DMS153 (cell line): Measurements from ENCODE around the gene PAK3.

ENCODE experiments used
- DNase-seq: peaks from one replicate; lab custom pipeline; 2025; lab: John Stamatoyannopoulos, UW

The PAK3 gene

DNA sequence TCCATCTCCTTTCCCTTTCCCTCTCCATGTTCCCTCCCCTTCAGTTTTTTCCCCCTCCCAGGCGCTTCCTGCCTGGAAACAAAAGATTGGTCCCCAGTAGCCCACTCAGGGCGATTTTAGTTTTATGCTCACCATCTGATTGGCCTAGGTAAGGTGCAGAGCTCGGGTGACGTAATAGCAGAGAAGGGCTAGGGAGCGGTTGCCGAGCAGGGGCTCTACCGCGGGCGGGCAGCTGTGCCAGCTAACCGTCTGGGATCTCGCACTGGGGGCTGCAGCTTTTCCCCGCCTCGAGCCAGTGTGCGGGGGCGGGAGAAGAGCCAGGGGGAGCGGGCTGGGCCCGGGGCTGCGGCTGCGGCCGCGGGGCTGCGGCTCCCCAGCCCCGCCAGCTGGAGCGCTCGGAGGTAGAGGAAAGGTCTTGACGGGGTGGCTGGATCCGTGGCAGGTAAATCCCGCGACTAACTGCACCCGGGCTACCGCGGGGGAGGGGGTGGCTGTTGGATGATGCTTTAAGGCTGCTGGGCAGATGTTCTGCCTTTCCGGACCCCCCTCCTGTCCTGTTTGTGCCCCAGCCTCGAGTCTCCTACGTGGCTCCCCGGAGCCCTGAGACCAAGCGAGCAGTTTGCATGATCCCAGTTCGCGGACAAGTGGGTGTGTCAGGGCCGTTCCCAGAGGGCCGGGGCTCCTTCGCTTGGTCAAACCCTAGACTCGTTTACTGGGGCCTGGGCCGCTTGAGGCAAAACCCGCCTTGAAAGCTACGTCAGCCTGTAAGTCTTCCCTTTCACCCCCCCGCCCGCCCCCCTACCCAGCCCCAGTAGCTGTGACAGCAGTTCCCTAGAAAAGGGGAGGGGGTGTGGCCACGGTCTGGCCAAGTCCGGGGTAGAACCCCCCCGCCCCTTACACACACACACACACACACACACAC lies at the start of gene PAK3:
TSS of gene PAK3 (plus strand) at position 218 of the 922 bp plus-strand sequence. CDS start 26,913 bp downstream, outside the sequence.
- DNase-seq, result no peak

DNA sequence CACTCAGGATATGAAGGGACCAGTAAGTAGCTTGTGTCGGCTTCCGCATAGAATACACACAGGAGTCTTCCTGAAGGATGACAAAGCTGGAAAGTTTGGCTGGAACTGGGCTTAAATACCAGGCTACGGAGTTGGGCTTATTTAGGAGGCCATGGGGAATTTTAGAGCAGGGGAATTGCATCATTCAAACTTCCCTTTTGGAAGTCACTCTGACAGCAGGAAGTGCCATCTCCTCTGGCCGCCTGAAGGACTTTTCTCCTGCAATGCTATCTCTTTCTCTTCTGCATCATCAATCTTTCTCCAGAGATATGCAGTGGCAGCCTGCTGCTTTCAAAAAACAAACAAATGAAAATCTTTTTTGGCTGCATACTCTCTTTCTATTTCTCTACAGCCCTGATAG lies 48.4 kb upstream of the PAK3 start:
- DNase-seq, result no peak

DNA sequence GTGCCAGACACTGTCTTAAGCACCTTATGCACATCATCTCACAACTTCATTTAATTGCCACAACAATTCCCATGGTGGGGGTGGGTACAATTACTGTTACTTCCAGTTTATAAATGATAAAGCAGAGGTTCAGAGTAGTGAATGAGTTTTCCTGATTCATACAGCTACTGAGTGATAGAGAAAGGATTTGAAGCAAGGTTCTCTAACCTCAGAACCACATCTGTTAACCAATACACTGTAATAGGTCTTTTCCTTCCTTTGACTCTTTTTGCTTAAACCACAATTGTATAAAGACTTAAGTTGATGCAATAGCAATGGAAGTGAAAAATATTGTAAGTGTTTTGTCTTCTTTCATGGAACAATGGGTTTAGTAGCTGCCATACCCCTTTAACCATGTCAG lies 43.5 kb upstream of the PAK3 start:
- DNase-seq, result no peak

DNA sequence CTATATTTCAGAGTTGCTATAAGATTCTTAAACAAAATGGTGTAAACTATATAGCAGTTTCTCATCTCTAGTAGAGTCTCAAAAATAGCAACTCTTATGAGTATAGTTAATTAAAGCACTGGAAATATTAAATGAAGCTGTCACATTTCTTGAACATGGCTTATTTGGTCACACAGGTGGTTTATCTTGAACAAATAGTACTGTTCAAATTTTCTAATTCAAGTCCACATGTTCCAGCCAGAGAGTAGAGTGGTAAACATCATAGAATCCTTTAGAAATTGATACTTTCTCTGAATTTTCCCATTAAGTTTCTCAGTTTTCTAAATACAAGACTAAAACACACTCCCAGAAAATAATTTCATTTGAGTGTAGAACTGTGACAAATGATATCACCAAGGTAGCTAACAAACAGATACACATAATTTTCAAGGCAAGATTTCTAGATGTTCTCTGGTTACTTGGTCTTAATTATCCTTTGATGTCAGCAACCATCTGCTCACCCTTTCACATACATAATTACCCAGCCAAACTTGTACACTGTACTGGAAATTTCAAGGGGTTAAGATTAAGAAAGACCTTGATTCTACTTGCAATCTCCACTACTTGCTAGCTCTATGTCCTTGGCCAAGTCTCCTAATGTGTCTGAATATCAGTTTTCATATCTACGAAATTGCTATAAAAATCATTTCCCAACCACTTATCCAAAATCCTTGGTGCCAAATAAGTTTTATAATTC lies 24.3 kb upstream of the PAK3 start:
- no peak for DNase-seq

DNA sequence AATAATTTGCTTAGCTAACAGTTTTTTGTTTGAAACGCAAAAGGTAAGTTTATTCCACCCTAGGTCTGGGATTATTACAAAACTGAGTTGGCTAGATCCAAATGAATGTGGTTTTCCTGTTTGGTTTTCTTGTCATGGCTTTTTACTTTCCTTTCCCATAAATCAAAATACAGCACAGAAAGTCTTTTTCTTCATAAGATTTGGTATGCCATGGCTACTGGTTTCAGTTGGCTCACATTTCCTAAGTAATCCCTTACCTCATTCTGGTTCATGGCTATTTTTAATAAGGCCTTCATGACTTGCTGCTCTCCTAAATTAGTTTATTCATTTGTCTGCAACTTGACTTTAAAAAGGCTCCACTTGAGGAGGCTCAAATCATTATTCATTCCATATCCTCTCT lies 12.9 kb upstream of the PAK3 start:
- no peak for DNase-seq

DNA sequence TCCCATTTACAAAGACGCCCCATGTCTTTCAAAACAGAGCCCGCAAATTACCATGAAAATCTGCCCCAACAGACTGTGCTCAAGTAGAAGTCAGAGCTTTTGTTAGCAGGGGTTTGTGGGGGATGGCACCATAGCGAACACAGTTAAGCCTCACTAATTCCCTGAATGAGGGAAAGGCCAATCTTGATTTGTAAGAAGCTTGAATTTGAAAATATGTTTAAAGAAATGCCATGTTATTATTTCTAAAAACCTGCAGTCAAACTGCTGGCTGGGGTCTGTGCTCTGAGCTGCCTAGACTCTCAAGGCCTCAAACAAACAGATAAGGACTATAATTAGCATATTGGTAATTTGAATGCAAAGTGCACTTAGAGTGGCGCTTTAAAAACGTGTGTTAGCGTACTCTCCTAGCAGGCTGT lies 9.4 kb upstream of the PAK3 start:
- DNase-seq, result no peak

DNA sequence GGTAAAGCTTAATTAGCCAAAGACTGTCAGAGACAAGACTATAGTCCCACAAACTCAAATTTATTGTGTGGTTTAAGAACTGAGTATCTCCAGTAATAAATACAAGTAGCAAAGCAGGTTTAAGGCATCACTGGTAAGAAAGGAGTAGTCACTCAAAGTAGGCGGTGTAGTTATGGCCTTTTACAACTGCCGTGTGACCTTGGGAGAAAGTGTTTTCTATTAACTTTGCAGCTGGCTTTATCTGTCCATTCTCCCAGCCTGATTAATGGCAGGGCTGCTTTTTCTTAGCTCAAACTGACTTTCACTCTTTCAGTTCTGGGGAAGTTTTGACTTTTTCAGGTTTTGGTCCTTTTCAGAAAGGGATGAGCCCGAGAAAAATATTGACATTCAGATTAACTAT lies 7.4 kb upstream of the PAK3 start:
- no peak for DNase-seq

DNA sequence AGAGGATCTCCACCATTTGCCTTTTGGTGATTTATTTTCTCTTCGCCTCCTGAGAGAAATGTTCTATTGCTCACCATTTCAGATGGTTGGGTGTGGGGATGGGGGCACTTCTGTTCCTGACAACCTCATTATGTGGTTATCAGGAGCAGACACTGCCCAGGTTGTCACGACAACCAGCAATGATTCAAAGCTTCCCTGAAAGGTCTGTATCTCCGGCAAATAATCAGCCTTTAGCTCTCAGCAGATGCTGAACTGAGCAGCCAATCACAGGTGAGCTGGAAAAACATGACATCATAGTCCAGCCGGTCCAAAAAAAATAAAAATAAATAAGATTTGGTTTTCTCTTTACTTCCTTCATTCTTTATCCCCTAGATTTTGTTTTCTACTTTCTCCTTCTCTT lies 5.5 kb upstream of the PAK3 start:
- DNase-seq, result no peak

DNA sequence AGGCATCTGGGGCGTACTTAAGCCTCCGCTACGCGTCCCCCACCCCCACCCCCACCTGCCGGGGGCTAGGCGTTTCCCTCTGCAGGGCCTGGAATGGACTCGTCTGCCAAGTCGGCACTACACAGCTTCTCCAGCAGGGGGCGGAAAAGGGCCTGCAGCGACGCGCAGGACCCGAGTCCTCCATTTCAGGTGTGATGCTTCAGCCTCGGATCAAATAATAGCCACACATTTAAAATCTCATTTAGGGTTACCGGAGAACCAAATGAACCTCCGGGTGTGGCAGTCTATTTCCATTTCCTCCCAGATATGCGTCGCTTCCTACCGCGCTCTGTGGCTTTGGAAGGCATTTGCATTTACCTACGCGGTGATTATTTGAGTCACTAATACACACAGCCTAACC lies 2.9 kb downstream of the PAK3 start:
- DNase-seq, result no peak

DNA sequence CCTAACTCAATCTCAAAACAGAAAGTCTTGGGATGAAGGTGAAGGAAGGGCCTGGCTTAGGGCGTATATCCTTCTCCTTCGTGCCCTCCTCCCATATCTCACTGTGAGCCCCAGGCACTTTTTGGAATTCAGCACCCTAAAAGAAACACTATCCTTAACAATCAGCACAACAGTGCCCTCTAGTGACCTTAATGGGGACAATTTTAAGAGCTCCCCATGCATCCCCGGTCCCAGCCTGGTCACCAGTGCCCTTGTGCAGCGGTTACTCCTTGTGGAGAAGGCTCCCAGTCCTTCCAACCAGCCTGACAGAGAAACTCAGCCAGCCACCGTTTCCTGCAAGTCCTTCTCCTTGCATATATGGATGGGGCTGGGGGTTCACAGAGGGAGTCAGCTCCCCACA lies 4.2 kb downstream of the PAK3 start:
- DNase-seq, result no peak

DNA sequence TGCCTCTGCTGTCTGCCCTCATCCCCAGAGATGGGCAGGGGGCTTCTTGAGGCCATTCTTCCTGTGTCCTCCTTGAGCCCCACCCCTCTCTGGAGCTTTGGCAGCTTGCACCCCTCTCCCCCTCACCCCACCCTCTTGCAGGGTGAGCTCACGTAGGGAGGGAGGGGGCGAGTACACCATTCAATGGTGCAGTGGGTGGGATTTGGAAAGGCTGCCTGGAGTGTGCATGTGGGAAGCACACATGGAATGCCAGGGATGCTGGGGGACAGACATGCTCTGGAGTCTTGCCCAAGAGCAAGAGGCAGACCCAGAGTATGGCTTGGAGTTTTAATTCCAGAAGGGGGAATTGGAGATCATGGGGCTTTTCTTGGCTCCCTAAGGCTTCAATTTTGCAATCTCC lies 5.6 kb downstream of the PAK3 start:
- DNase-seq, result no peak

DNA sequence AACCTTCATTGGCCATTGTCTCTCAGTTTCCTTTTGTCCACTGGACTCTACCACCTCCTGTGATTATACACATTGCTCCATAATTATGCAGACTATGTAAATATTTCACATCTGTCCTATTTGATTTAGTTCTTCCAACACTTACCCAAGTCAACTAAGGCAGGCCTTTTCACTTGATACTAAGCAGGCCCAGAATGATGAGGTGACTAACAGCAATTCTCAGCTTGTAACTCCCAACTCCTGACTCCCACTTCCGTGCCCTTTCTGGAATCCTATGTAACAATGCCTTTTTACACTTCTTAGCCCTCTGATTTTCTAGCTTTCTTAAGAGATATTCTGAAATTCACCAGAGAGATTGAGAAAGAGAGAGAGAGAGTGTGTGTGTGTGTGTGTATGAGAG lies 6.6 kb downstream of the PAK3 start:
- DNase-seq, result no peak

DNA sequence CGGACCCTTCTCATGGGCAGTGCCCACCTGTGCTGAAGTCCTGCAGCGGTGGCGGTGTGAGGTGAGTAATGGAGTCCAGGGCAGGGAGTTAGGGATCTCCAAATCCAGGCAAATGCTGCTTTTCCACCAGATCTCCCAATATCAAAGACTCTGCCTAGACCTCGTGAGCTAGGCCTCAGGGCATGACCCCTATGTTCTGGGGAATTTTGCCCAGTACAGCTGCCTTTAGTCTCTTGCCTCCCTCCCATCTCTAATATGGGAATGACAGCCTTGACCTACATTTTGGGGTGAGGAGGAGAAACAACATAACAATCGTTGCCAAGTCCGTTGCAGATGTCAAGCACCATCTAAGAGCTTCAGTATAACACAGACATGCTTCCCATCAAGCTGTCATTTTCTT lies 7.3 kb downstream of the PAK3 start:
- DNase-seq, result no peak

DNA sequence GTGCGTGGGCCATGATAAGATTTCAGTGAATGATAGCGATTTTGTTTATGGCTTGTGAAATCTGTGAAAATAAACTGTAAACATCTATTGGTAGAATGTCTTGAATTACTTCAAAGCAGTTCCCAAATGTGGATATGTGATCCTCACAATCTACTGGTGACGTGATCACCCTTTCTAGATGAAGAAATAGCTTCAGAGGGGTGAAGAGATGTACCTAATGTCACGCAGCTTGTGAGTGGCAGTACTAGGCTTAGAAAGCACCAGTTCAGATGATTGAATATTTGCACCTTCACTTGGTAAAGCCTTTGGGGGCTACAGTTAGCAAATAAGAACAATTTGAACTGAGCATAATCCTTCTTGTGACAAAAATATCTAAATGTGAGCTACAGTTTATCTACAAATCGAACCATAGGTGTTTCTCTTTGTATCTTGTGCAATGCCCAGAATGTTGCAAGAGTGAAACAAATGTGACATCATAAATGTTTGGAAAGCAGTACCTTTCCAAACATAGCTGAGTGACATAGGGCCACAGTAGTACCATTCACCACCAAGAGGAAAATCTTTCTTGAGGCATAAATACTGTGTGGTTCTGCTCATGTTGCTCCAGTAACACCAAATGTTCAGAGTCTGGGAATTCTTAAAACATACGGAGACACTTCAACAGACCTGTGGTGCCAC lies 14.2 kb downstream of the PAK3 start:
- no peak for DNase-seq

DNA sequence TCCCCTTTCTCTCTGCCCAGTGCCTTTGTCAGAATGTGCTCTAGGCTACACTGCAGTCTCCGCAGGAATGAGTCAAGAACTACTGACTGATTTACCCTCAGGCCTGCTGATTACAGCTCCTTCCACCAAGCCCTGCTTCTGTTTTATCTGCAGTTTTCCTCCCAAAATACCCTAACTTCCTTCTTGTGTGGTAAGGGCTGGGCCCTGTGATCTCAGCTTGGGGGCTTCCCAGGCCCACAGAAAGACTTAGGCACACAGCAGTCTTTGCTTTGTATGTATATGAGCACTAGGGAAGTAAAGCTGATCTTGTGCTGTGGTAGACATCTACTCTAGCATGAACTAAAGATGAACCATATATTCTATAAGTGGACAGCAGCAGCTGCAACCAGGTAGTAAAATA lies 18.8 kb downstream of the PAK3 start:
- no peak for DNase-seq

DNA sequence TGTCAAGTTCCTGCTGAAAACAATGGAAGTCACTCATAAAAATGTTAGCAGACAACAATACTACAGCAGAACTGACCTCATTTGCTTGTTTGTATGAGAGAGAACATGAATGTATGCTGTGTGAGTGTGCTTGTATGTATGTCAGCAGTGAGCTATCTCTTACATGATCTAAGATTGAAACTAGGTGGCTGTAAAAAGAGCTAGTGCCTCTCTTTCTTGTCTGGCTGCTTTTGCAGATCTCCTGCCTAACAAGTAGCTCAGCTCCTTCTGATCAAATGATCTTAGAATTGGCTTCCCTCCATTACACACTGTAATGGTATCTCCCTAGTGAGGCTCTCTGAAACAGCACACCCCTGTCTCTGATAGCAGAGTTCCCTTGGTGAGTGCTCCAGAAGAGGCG lies 20.7 kb downstream of the PAK3 start:
- DNase-seq, result no peak

DNA sequence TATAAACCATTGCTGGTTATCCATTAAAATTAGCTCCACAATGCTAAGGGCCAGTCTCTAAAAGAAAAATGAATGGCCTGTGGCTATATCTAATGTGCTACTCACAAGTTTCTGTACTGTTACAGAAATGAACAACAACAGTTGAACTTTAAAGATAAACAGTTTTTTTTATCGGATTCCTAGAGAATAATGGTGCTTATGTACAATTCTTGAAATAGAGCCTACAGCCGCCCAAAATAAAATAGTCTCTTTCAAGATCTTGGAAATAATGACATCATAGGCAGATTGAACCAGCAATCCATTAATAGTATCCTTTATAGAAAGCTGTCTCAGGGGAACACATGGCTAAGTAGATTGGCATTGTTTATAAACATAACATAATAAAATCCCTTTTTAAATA lies 23.4 kb downstream of the PAK3 start:
- DNase-seq, result no peak

DNA sequence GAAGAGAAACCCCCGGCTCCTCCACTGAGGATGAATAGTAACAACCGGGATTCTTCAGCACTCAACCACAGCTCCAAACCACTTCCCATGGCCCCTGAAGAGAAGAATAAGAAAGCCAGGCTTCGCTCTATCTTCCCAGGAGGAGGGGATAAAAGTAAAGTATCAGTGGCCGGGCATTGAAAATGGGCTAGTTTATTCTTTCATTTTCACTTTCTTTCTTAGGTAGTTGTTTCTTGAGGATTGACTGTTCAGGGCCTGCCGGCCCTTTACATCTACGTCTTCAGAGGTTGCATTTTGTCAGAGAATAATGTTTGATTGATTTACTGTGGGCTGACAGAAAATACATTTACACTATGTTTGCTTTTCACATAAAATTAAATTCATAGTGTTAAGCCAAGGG lies 27.1 kb downstream of the PAK3 start:
- DNase-seq, result no peak

DNA sequence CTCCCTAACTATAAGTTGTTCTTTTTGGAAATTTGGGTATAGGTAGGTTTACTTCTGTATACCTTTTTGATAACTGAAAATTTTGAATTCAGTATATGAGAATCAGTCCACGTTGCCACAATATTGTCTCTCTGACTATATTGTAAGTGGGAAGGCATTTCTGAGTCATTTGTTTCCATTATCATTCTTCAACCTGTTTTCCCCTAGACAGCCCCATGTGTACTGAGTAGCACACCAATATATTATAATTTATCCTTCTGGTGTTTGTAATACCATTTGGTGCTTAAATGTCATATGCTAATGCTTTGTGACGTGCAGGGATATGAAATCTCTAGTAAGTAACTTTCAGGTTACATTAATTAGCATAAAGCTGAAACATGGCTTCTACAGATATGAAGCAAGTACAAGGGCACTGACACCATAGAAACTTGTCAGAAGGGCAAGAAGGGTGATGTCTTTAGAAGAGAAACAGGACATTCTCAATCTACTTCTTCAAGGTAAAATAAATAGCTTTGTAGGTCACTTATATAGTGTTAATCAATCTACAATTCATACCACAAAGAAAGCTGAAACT lies 27.7 kb downstream of the PAK3 start:
- DNase-seq, result no peak

DNA sequence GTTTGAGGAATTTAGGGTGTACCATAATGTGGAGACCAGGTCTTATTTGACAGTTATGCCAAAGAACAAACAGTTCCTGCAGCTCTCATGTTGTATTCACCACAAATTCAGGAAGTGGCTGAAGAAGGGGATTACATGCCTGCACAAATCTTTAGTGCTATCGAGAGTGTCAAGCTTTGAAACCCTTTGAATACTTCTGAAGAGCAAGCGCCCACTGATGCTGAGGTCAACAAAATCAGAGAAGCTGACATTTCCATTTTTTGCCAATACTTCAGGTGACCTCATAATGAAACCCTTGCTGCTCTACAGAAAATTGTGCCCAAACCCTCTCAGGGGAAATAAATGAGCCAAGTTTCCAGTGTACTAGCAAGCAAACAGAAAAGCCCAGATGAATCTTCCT lies 28.4 kb downstream of the PAK3 start:
- no peak for DNase-seq

DNA sequence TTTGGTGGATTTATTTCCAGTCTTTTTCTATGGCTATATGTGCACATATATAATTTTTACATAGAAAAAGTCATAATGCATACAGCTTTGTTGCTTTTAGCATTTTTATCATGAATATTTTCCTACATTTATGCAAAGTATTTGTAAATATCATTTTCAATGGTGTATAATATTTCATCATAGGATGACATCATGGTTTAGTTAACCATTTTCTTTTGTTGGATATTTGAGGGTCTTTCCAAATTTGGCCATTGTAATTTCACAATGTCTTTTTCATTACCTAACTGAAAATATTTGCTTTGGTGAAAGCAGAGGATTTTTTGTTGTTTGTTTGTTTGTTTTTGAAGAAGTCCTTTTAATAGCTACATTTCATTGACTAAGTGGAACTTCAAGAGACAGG lies 31.0 kb downstream of the PAK3 start:
- no peak for DNase-seq

DNA sequence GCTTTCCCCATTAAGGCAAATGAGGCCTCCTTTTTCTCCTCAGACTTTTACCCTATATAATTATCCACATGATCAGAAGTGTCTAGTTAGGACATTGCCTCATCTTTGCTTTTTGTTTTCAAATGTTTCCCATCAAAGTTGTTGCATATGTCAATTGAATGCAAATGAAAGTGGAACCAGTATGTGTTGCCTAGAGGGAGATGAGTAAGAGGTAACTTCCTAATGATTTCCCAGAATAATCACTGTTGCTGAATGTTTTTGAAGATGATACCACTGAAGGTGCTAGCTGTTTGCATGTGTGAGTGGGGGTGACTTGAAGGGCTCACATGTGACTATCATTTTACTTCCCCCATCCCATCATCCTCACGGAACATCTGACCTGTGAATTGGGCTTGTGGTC lies 33.9 kb downstream of the PAK3 start:
- no peak for DNase-seq

DNA sequence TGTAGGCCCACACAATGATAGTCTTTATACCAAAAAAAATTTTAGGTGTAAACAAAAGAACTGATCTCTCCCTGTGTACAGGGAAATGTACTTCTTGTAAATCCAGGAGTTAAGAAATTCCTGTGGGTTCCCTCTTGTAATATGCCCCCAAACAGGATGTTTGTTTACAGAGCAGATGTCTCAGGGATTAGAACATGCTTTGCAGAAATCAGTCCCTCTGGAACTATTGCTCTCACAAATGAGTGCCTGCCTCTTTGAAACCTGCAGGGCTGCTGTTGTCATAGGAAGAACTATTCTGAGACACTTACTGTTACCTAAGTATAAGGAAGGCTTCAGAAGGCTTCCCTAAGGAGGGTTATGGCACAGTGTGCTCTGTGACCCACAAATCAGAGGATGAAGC lies 35.6 kb downstream of the PAK3 start:
- DNase-seq, result no peak
